ENCODE measurements around the gene PDE11A.

DNA sequence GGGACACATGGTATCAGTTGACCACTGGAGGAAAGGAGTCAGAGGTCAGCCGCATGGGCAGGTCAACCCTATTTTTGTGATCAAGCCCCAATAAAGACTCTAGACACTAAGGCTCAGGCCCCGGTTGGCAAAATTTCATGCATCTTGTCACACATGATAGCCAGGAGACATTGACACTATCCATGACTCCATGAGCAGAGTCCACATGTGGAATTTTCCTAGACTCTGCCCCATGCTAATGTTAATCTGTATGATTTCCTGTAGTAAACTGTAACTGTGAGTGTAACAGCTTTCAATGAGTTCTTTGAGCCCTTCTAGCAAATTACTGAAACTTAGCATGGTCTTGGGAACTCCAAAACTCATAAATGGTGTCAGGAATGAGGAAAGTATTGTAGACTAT lies 192.3 kb downstream of the PDE11A start:
- TF ChIP-seq, protein P1, sequence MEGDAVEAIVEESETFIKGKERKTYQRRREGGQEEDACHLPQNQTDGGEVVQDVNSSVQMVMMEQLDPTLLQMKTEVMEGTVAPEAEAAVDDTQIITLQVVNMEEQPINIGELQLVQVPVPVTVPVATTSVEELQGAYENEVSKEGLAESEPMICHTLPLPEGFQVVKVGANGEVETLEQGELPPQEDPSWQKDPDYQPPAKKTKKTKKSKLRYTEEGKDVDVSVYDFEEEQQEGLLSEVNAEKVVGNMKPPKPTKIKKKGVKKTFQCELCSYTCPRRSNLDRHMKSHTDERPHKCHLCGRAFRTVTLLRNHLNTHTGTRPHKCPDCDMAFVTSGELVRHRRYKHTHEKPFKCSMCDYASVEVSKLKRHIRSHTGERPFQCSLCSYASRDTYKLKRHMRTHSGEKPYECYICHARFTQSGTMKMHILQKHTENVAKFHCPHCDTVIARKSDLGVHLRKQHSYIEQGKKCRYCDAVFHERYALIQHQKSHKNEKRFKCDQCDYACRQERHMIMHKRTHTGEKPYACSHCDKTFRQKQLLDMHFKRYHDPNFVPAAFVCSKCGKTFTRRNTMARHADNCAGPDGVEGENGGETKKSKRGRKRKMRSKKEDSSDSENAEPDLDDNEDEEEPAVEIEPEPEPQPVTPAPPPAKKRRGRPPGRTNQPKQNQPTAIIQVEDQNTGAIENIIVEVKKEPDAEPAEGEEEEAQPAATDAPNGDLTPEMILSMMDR (IDR thresholded peaks at IDR 0.05) = no peak
- no peak for TF ChIP-seq POLR2A (IDR thresholded peaks at IDR 0.05)
